HG02852 (cell line): ENCODE measurements around the gene GALNT10.

Experiments used
- ATAC-seq: cut with Tn5 transposase; IDR thresholded peaks from one replicate; pipeline ENCODE4 v1.9.1; 2021; ENCODE audit warnings: mild to moderate bottlenecking, moderate library complexity; ENCODE audit not compliant: unreplicated experiment

GALNT10 gene

DNA sequence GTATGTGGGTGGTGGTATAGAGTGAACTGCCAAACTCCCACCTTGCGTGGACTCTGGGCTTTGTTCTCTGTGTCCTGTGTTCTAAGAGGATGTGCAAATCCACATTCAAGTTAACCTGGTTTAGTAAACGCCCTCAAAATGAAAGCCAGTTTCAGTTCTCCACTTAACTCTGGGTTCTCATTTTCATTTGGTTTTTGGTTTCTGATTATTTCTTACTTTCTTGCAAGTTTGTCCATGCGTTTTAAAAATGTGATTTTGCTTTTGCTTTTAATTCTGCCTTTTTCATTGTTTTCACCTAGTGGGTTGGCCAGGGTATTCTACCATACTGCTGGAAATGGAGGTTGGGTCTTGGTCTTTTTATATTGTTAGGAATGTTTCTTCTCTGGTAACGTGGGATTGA lies 38.2 kb downstream of the GALNT10 start:
- ATAC-seq: peak; percentile 98

DNA sequence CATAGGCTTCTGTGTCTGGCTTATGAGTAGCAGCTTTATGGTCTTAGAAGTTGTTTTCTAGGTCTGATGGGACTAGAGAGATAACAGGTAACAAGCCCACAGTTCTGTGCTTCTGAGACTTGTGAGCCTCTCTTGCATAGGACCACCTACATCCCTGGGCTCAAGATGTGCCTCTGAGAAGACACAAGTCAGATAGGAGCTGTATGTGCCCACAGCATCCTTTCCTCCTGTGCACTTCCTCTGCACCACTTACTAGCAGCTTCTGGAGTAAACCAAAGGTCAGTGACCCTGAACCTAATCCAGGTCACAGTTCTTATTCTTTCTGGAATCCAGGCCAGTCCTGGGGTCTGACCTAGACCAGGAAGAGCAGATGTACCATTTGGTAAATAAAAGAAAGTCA lies 40.0 kb downstream of the GALNT10 start:
- no peak for ATAC-seq

DNA sequence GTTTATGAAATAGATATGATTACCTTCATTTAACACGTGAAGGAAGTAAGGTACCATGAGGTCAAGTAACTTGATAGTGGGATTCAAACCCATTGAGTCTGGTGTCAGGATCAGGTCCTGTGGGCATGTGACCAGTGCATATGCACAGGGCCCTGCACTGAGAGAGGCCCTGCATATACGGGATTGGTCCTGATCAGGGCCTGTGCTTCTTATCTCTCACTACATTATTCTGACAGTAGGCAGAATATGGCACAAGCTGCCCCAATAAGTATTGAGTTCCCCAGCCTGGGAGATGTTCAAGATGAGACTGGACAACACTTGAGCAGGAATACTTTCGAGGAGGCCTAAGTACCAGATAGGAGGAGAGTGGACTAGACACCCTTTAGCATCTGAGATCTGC lies 44.0 kb downstream of the GALNT10 start:
- no peak for ATAC-seq

DNA sequence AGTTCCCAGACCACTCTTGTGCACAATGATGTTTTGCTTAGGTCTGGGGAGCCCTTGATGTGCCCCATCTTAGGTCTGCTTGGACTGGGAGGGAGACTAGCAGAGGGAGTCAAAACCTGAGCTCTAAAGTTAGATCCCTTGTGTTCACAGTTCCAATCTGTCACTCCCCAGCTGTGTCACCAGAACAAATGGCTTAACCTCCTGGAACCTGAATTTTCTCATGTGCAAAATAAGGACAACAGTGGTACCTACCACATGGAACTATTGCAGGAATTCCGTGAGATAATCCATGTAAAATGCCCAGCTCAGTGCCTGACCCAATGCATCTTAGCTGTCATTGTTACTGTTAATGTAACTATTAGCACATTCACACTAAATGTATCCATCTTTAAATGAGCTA lies 45.5 kb downstream of the GALNT10 start:
- ATAC-seq: no peak

DNA sequence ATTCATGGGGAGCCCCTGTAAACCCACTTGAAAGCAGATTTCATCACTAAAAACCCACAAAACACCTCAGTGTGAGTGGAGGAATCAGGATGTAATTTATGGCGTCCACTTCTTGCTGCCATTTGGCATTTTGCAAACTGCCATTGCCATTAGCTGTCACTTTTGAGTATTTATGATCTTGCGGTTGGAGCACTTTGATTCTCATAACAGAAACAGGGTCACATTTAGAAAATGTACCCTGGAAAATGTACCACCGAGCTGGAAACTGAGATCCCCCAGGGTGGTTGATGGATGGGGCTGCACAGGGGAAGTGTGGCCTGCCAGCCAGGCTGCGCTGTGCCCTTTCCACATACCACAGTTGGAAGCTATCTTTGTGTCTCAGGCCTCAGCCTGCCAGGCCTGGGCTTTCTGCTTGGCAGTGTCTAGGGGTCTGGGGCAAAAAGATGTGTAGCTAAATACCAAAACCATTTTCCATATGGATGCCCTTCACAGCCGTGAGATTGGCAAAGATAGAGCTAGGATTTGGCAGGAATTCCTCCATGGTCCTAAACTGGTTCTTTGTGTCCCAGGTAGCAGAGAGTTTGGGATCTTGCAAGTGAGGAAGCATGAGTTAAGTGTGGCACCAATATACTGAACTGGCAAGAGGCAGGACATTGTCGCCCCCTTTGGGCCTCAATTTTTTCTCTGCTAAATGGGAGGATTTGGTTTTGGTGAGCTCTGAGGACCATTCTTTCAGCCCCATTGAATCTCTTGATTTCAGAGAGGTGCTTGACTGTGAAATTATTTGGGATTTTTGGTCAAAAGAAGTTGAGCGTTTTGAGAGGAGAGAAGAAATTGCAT lies 46.2 kb downstream of the GALNT10 start:
- ATAC-seq: no peak

DNA sequence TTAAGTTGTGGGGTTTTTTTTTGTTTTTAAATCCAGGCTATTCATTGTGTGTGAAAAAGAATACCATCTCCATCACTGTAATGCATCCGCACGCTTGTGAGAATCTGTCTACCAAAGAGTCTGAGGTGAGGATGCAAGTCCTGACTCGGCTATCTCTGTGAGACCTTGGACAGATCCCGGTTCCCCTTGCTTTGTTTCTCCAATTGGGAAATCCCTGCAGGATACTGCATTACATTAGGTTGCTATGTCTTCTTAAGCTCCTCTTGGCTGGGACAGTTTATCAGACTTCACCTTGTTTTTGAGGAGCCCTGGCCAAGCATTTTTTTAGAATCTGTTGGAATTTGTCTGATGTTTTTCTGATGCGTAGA lies 46.8 kb downstream of the GALNT10 start:
- ATAC-seq: no peak

DNA sequence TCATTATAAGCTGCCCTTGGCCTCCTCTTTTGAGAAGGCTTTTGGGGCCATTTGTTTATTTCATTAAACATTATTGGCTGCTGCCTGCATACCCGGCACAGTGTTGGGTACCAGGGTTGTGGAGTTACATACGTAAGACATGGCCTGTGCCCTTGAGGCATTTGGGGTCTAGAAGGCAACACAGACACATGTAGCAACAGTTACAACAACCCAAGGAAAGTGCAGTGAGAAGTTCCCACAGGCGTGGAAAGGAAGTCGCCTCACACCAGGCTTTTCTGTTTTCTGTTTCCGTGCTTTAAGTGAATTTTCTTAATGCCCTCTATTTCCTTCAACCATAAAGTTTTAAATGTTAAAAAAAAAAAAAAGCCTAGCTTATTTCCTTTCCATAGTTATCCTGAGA lies 47.4 kb downstream of the GALNT10 start:
- ATAC-seq: no peak

DNA sequence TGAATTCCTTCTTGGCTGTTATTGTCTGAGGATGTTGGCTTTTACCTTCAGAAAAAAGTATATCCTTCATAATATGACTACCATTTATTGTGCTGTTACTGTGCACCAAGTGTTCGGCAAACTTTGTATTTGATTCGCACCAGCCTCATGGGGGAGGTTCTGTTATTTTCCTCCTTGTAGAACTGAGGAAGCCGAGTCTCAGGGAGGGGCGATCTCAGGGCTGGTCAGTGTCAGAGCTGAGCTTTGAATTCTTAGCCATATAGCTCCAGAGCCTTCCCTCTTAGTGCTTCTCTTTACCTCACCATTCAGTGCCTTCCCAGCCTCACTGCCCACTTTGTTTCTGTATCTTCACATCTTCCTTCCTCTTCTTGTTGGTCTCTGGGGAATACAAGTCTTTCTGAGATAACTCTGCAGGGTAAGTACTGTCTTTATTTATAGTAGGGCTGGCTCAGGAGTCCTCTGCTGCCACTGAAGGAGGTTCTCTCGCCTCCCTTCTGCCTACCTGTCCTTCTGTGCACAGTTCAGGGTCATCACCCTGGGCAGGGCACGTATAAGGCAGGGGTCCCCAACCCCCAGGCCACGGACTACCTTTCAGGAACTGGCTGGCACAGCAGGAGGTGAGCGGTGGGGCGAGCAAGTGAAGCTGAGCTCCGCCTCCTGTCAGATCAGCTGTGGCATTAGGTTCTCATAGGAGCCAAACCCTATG lies 48.4 kb downstream of the GALNT10 start:
- ATAC-seq: no peak

DNA sequence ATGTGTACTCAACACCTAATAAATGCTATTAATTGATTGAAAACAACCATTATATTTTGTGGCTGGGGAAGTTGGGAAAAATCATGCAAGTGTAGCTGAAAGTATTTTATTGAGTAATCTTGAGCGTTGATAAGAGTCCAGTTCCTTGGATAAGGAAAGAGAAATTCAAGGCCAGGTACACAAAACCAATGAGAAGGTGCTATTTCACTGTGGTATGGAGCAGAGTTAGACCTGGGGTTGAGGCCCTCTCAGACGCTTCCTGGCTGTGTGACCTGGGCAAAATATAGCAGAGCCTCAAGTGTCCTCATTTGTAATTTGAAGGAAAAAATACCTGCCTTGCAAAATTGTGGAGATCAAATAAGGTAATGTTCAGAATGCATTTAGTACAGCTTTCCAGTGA lies 50.1 kb downstream of the GALNT10 start:
- ATAC-seq: no peak

DNA sequence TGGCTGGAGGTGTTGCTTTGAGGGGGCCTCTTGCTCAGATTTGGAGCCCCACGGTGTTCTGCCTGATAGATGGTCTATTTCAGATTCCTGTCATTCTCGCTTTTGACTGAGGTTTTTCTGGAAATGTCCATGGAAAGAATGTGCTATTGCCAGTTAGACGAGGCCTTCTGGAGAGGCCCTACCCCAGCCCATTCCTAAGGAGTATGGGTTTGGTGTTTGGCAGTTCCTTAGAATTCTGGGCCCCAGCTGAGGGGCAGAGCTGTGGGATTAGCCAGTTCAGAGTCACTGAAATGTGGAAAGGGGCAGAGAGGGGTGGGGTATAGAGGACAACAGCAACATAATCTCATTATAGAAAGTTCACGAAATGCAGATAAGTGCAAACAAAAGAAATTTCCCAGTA lies 50.5 kb downstream of the GALNT10 start:
- no peak for ATAC-seq

DNA sequence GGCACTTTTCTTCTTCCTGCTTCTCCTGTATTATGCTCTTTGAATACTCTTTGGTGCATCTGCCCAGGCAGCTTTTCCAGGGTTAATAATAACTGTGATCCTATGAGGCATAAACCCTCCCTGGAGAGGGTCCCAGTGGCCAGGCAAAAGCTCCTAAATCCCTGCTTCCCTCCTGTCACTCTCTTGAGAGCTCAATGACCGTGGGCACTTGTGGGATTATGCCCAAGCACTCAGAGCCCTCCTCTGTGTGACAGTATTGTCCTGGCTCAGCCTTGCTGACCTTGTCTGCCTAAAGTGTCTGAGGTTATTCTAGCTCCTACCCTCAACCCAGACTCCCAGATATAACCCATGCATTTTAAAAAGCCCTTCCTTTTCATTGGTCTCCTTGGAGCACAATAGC lies 51.9 kb downstream of the GALNT10 start:
- no peak for ATAC-seq

DNA sequence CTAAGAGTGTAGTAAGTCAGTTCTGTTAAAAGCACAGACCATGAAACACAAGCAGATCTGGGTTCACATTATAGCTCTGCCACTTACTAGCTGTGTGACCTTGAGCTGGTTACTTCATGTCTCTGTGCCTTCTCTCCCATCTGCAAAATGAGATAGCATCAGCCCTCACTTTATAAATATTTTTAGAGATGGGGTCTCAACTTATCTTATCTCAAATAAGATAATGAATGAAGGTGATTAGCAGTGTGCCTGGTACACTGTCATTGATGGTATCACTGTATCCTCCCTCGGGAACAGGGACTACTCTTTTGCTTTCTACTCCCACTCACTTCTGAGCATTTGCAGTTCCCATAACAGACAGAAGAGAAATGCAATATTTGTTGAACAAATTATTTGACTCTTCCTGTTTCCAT lies 52.4 kb downstream of the GALNT10 start:
- ATAC-seq: peak; percentile 70

DNA sequence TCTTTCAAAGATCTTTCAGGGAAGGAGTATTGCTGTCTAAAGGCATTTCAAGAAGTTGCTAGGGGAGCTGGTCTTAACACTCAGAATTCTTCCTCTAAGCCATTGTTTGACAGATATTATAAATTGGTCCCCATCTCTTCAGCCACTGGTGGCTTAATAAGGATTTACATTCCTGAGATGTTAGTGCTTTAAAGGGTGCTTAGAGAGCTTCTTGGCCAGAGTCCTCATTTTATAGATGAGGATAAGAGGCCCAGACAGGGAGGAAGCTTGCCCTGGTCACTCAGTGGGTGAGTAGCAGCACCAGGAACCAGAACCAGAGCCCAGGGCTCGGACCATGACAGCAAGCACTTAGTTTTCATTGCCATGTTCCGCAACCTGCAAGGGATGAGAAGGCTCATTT lies 53.2 kb downstream of the GALNT10 start:
- ATAC-seq: no peak

DNA sequence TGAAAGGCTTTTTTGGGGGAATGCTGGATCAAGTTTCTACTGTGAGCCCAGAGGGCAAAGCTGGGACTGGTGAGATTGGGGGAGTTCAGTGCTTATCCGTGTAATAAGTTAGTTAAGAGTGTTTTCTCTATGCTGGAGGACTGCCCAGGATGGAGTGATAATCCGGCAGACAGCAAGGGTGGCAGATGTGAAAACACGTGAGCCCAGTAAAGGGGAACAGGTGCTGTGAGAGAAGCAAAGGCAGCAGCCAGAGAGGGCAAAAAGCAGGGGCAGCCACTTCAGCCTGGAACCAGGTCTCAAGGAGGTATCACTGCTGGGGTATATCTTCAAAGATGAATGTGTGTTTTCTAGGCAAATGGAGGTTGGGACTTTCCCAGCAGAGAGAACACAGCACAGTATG lies 53.9 kb downstream of the GALNT10 start:
- ATAC-seq: no peak

DNA sequence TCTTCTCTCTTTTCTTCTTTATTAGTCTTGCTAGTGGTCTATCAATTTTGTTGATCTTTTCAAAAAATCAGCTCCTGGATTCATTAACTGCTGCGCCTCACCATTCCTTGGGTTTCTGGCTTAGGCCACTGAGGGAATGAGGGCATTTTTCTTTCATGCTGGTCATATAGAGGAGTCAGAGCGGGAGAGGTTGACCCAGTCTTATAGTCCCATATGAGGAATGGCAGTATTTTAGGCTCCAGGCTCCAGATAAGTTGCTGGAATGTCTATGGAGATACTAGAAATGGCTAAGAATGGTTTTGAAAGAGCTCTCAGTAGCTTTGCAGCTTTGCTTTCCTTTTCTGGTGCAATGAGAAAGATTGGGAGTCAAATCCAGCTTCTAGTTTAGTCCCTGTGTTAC lies 58.2 kb downstream of the GALNT10 start:
- no peak for ATAC-seq

DNA sequence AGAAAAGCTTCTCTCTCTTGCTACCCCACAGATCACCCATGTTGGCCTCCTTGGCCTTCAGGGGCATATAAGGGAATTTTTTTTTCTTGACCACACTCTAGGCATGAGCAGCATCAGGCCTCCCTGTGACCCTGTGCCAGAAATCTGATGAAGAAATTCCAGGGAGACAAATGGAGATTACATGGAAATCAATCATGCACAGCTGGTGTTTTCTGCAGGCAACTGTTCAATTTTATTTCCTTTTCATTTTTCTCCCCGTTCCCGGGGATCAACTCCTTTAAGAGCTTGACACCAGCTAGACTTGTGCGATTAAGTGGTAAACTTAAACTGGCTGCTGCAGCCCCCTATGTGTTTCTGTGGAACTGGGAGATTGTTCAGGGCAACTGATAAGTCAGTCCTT lies 59.3 kb downstream of the GALNT10 start:
- ATAC-seq: no peak

DNA sequence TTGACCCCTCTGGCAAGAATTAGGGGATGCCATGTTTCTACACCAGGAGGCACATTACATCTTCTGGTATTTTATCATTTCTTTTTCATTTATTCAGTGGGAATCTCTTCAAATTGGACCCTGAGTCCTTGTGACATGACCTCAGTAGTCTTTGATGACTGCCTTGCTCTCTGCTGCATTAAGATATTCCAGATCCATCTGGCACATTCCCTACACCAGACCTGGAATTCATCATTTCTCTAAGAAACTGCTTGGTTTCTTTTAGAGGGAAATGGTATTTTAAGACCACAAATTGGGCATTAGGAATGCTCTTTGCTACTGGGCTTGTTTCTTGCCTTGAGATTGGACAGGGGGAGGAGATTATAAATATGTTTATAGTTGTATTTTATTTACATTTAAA lies 61.0 kb downstream of the GALNT10 start:
- no peak for ATAC-seq

DNA sequence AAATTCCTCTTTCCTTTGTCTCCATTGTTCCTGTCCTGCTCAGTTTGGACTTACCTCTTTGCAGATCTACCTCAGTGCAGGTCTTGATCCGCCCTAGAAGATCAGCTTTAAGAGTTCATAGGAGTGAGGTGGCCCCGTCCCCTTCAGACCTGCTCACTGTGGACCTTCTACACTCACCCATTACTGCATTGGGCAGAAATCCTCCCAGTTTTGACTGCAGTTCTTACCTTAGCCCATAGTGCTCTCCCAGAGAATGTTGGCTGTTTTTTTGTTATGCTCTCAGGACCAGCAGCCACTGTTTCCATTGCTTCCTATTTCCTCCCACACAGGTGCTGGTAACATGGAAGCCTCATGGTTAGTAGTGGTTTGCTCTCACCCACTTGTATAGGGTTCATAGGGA lies 63.3 kb downstream of the GALNT10 start:
- ATAC-seq: no peak

DNA sequence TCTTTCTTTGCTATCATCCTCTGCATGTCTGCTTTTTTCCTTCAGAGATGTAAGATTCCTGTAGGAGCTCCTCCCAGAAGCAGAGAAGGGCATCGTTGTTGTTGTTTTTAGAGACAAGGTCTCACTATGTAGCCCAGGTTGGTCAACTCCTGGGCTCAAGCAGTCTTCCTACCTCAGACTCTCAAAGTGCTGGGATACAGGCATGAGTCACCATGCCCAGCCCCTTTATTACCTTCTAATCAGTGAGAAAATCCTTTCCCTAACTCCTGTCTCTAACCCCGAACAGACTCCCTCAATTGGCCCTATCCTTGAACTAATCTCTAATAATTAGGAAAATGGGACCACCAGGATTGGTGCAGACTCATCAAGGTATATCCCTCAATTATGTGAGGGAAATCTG lies 64.4 kb downstream of the GALNT10 start:
- ATAC-seq: no peak

DNA sequence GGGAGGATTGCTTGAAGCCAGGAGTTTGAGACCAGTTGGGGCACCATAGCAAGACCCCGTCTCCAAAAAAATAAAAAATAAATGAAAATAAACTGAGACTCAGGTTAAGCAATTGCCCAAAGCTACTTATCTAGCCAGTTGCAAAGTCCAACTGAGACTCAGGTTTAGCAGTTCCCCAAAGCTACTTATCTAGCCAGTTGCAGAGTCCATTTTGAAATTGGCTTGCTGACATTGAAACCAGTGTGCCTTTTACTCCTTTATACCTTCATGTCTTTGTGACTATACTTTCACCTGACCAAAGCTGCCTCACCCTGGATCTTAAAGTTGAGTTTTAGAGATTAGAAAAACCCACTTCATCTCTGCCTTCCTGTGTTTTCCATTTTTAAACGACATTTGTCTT lies 66.5 kb downstream of the GALNT10 start:
- ATAC-seq: no peak

DNA sequence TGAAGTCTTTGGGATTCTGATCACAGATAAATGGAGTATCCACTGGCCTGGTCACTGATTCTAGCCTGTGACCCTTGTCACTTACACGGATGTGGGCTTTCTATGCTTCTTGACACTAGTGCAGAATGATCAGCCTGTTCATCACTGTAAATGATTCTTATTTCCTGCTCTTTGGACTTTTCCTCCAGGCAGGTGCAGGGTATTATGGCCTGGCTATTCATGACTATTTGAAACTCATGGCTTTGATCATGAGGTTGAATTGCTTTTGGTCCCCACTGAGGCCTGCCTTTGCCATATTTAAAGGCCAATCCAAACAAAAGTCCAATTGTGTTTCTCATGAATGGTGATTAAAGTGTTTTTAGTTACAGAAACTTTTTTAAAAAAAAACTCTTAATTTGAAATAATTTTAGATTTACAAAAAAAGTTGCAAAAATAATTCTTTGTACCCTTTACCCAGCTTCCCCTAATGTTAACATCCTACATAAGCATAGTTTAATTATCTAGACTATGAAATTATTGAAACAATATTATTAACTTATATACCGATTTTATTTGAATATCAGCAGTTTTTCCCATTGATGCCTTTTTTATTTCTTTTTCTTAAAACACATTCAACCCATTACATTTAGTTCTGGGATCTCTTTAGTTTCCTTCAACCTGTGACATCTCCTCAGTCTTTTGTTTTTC lies 68.1 kb downstream of the GALNT10 start:
- ATAC-seq: no peak
